BLaER1 treated with 17β-estradiol and CSF1 and Interleukin-3, amounts not matched to agents 10 nM and 100 nM (cell line): ENCODE measurements around the gene PGBD5.

Experiments used
- H3K27ac ChIP-seq, 11 experiments: shearing (Covaris generic); formaldehyde crosslinking; 2 replicates each; pipeline ENCODE4 v1.8.1; 2022
- H3K27me3 ChIP-seq, 11 experiments: shearing (Covaris generic); formaldehyde crosslinking; 2 replicates each; pipeline ENCODE4 v1.8.1; 2022
- H3K36me3 ChIP-seq, 11 experiments: shearing (Covaris generic); formaldehyde crosslinking; 2 replicates each; pipeline ENCODE4 v1.8.1; 2022
- H3K4me1 ChIP-seq, 10 experiments: shearing (Covaris generic); formaldehyde crosslinking; 2 replicates each; pipeline ENCODE4 v1.8.1; 2022
- H3K4me2 ChIP-seq, 11 experiments: shearing (Covaris generic); formaldehyde crosslinking; 2 replicates each; pipeline ENCODE4 v1.8.1; 2022
- H3K4me3 ChIP-seq, 10 experiments: shearing (Covaris generic); formaldehyde crosslinking; 2 replicates each; pipeline ENCODE4 v1.8.1; 2022
- H3K9ac ChIP-seq, 11 experiments: shearing (Covaris generic); formaldehyde crosslinking; 2 replicates each; pipeline ENCODE4 v1.8.1; 2022
- H3K9me3 ChIP-seq, 11 experiments: shearing (Covaris generic); formaldehyde crosslinking; replicated peaks in 1 of 11; 2 replicates each; pipeline ENCODE4 v1.8.1; 2022
- H4K20me1 ChIP-seq, 11 experiments: shearing (Covaris generic); formaldehyde crosslinking; 2 replicates each; pipeline ENCODE4 v1.8.1; 2022
- Cebpa-rat ChIP-seq, 11 experiments: shearing (Covaris generic); IDR thresholded peaks; 2 replicates each; pipeline ENCODE4 v1.8.1; 2022

PGBD5 gene

DNA sequence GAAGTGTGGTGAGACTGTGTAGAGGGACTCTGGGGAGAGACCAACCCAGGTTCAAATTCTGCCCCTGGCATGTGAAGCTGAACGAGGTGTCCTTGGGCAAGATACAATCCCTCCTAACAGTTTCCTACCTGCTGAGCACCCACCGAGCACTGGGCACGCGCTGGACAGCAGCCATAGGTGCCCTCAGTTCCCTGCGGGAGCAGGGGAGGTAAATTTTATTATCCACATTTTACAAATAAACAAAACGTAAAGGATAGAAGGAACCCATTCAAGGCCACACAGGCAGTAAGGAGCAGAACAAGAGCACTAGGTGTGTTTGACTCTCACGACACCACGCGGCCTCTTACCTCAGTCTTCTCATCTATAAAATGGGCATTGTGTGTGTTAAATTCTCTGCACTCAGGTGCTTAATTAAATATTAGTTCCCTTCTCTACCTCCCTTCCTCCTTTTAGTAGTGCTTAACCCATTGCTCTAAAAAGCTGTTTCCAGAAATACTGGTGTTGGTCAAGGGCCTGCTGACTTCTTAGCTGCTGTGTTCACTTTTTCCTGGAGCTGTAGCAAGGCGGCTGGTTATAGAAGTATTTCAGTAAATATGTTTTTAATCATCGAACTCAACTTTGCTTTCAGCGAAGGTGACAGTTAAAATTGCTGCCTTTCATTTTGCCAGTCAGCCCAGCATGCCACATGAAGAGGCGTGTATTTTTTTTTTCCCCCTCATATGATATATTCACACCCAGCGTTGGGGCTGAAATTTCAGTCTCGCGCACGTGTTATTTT lies 41.6 kb downstream of the PGBD5 start:
- H3K27me3 ChIP-seq = no peaks in the 10 kb centered on the region
- no peak overlapping the region for H3K4me2 ChIP-seq
- no peak for TF ChIP-seq Cebpa-rat (IDR thresholded peaks at IDR 0.05)
- H3K4me1 ChIP-seq = peaks cover 0 to 10% (median 6%) of the 10 kb centered on the region in 10 experiments; a peak in 10 of 20 replicates
- H3K27ac ChIP-seq = no peak overlapping the region
- H3K4me3 ChIP-seq = no peak overlapping the region
- peaks cover 0 to 89% (median 0%) of the 10 kb centered on the region in 11 experiments; a peak in 7 of 22 replicates for H4K20me1 ChIP-seq
- peaks cover 8 to 19% (median 15%) of the 10 kb centered on the region in 11 experiments for H3K9me3 ChIP-seq
- H3K36me3 ChIP-seq = peaks cover 0 to 81% (median 0%) of the 10 kb centered on the region in 11 experiments; a peak in 6 of 22 replicates
- no peak overlapping the region for H3K9ac ChIP-seq

DNA sequence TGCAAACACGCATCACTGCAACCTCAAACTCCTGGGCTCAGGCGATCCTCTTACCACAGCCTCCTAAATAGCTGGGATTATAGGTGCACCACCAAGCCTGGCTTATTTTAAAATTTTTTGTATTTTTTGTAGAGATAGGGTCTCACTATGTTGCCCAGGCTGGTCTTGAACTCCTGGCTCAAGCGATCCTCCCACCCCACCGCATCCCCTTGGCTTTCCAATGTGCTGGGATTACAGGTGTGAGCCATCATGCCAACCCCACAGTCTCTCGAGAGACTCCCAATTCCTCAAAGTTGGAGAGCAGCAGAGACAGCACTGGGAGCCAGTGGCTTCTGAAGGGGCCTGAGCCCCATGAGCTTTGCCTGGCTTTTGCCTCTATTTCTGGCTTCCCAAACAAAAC lies 42.7 kb downstream of the PGBD5 start:
- no peaks in the 10 kb centered on the region for H3K27me3 ChIP-seq
- H3K4me3 ChIP-seq = no peak overlapping the region
- H4K20me1 ChIP-seq = peaks cover 0 to 89% (median 0%) of the 10 kb centered on the region in 11 experiments; a peak in 7 of 22 replicates
- H3K4me1 ChIP-seq = peaks cover 0 to 10% (median 6%) of the 10 kb centered on the region in 10 experiments; a peak in 10 of 20 replicates
- H3K9me3 ChIP-seq = peaks cover 20 to 30% (median 26%) of the 10 kb centered on the region in 11 experiments
- no peak overlapping the region for H3K4me2 ChIP-seq
- TF ChIP-seq Cebpa-rat (IDR thresholded peaks at IDR 0.05) = no peak
- no peak overlapping the region for H3K9ac ChIP-seq
- H3K36me3 ChIP-seq = peaks cover 0 to 81% (median 0%) of the 10 kb centered on the region in 11 experiments; a peak in 6 of 22 replicates
- no peak overlapping the region for H3K27ac ChIP-seq

- H3K36me3 ChIP-seq = peaks cover 0 to 84% (median 0%) of the 10 kb centered on the region in 11 experiments; a peak in 7 of 22 replicates
- H3K4me2 ChIP-seq = 0 out of 22 replicates have a peak overlapping the region, but pooled peaks of 1 of the 11 experiments have one; percentile 7
- H3K9me3 ChIP-seq = peaks cover 23 to 32% (median 29%) of the 10 kb centered on the region in 11 experiments
- H3K4me1 ChIP-seq = peaks cover 0 to 10% (median 6%) of the 10 kb centered on the region in 10 experiments; a peak in 9 of 20 replicates
- H3K9ac ChIP-seq = no peak overlapping the region
- no peak for TF ChIP-seq Cebpa-rat (IDR thresholded peaks at IDR 0.05)
- no peak overlapping the region for H3K4me3 ChIP-seq
- no peaks in the 10 kb centered on the region for H3K27me3 ChIP-seq
- no peak overlapping the region for H3K27ac ChIP-seq
- H4K20me1 ChIP-seq = peaks cover 0 to 89% (median 0%) of the 10 kb centered on the region in 11 experiments; a peak in 7 of 22 replicates
Observed at GRCh38 chr1:230382001-230382491, 44.1 kb downstream of the PGBD5 start.

DNA sequence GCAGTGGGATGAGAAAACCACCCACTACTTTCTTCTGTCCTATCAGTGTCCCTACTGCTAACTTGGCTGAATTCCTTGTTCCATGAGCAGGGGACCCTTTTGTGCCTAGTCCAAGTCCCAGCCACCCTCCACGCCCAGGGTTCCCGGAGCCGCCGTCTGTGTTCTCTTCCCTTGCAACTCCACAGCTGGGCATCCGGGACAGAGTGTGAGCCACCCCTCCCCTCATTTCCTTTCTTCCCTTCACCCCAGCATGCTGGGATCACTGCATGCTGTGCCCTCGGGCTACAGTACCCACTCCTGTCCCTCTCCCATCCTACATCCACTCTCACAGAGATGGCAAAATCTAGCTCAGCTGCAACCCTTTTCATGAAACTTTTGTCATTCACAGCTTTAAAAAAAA lies 44.5 kb downstream of the PGBD5 start:
- Histone ChIP-seq H3K9me3 (peaks cover 23 to 32% (median 29%) of the 10 kb centered on the region in 11 experiments), H3K27me3 (no peaks in the 10 kb centered on the region), H3K36me3 (peaks cover 0 to 84% (median 0%) of the 10 kb centered on the region in 11 experiments; a peak in 7 of 22 replicates), H3K4me2 (peak overlapping the region in 5 of 11 experiments; percentile 2 to 30 (median 7); a peak in 3 of 22 replicates), H3K9ac (no peak overlapping the region), H3K4me1 (peaks cover 0 to 10% (median 6%) of the 10 kb centered on the region in 10 experiments; a peak in 9 of 20 replicates), H4K20me1 (peaks cover 0 to 89% (median 0%) of the 10 kb centered on the region in 11 experiments; a peak in 7 of 22 replicates), H3K4me3 (no peak overlapping the region), H3K27ac (no peak overlapping the region)
- TF ChIP-seq Cebpa-rat (IDR thresholded peaks at IDR 0.05) = no peak

DNA sequence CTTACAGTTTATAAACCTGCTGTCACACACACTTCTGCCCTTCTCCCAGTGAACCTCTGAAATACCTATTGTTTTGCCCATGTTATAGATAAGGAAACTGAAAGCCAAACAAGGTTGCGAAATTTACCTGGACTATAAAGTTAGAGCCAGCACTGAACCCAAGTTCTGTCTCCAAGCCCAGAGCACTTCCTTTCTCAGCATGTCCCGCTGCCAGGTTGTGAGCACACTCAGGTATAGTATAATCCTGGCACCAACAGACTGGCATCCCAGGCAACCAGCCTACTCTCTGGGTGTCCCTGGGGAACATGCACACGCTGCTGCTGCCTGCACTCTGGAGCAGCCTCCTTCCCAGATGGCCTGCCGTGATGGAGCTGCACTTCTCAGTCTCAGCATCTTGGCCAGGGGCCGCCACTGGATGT lies 45.1 kb downstream of the PGBD5 start:
- H3K27me3 ChIP-seq = no peaks in the 10 kb centered on the region
- H3K4me1 ChIP-seq = peaks cover 0 to 10% (median 6%) of the 10 kb centered on the region in 10 experiments; a peak in 9 of 20 replicates
- H3K9ac ChIP-seq = no peak overlapping the region
- peak in 4 of 11 experiments; percentile 18 to 46 (median 38); a peak in 2 of 22 replicates for TF ChIP-seq Cebpa-rat (IDR thresholded peaks at IDR 0.05)
- H3K4me3 ChIP-seq = no peak overlapping the region
- H3K9me3 ChIP-seq = peaks cover 23 to 32% (median 29%) of the 10 kb centered on the region in 11 experiments
- peaks cover 0 to 84% (median 0%) of the 10 kb centered on the region in 11 experiments; a peak in 7 of 22 replicates for H3K36me3 ChIP-seq
- H3K27ac ChIP-seq = no peak overlapping the region
- peak overlapping the region in 4 of 11 experiments; percentile 2 to 30 (median 17); a peak in 2 of 22 replicates for H3K4me2 ChIP-seq
- peaks cover 0 to 90% (median 0%) of the 10 kb centered on the region in 11 experiments; a peak in 7 of 22 replicates for H4K20me1 ChIP-seq

GRCh38 chr1:230379928-230380327 lies 46.2 kb downstream of the PGBD5 start:
- peaks cover 23 to 32% (median 29%) of the 10 kb centered on the region in 11 experiments for H3K9me3 ChIP-seq
- no peak overlapping the region for H3K4me2 ChIP-seq
- no peak overlapping the region for H3K9ac ChIP-seq
- peaks cover 0 to 90% (median 0%) of the 10 kb centered on the region in 11 experiments; a peak in 6 of 22 replicates for H4K20me1 ChIP-seq
- no peaks in the 10 kb centered on the region for H3K27me3 ChIP-seq
- peaks cover 0 to 10% (median 6%) of the 10 kb centered on the region in 10 experiments; a peak in 9 of 20 replicates for H3K4me1 ChIP-seq
- H3K4me3 ChIP-seq = 0 out of 20 replicates have a peak overlapping the region, but pooled peaks of 1 of the 10 experiments have one; percentile 6
- H3K36me3 ChIP-seq = peaks cover 0 to 87% (median 0%) of the 10 kb centered on the region in 11 experiments; a peak in 7 of 22 replicates
- no peak for TF ChIP-seq Cebpa-rat (IDR thresholded peaks at IDR 0.05)
- H3K27ac ChIP-seq = no peak overlapping the region

DNA sequence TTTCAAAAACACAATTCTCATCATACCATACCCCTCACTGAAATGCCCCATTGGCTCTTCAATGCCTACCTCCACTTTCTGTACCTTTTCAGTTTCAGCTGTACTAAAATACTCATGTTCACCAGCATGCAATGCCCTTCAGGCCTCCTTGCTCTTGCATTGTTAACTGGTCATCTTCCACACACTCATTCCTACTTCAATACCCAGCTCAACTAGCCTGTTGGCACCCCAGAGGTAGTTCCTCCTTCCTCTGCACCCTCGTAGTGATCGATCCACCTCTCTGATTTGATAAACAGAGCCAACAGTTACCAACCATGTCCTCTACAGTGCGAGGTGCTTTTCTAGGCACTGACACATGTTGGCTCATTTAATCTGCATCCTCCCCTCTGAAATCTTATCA lies 46.7 kb downstream of the PGBD5 start:
- Histone ChIP-seq H3K4me3 (0 out of 20 replicates have a peak overlapping the region, but pooled peaks of 1 of the 10 experiments have one; percentile 6), H4K20me1 (peaks cover 0 to 90% (median 0%) of the 10 kb centered on the region in 11 experiments; a peak in 6 of 22 replicates), H3K4me2 (no peak overlapping the region), H3K36me3 (peaks cover 0 to 87% (median 0%) of the 10 kb centered on the region in 11 experiments; a peak in 7 of 22 replicates), H3K9me3 (peaks cover 23 to 32% (median 29%) of the 10 kb centered on the region in 11 experiments), H3K9ac (no peak overlapping the region), H3K4me1 (peaks cover 0 to 10% (median 6%) of the 10 kb centered on the region in 10 experiments; a peak in 9 of 20 replicates), H3K27me3 (no peaks in the 10 kb centered on the region), H3K27ac (no peak overlapping the region)
- TF ChIP-seq Cebpa-rat (IDR thresholded peaks at IDR 0.05) = no peak

DNA sequence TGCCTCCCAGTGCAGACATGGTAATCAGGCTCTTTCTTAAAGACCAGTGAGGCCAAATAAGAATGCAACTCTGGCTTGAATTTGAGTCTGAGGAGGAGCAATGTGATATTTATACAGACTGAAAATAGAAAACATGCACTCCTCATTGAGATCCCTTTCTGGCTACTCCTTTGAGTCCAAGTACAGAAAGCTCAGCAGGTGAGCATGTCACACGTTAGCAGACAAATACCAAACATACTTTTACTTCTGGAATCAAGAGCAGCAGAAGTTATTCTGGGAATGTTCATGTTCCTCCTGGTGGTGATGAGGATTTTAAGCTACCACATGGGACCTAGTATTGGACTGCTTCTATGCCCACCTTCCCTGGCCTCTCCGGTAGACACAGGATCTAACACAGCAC lies 48.3 kb downstream of the PGBD5 start:
- H3K9ac ChIP-seq = no peak overlapping the region
- peaks cover 23 to 32% (median 29%) of the 10 kb centered on the region in 11 experiments for H3K9me3 ChIP-seq
- no peak overlapping the region for H3K27ac ChIP-seq
- H4K20me1 ChIP-seq = peaks cover 0 to 90% (median 0%) of the 10 kb centered on the region in 11 experiments; a peak in 5 of 22 replicates
- no peak for TF ChIP-seq Cebpa-rat (IDR thresholded peaks at IDR 0.05)
- peaks cover 0 to 10% (median 6%) of the 10 kb centered on the region in 10 experiments; a peak in 9 of 20 replicates for H3K4me1 ChIP-seq
- H3K36me3 ChIP-seq = peaks cover 0 to 84% (median 0%) of the 10 kb centered on the region in 11 experiments; a peak in 7 of 22 replicates
- no peak overlapping the region for H3K4me2 ChIP-seq
- H3K27me3 ChIP-seq = no peaks in the 10 kb centered on the region
- no peak overlapping the region for H3K4me3 ChIP-seq
